ENCODE data around the gene ST6GALNAC1. TPM values are rescaled to one million over a fixed set of nuclear protein-coding genes. Genes with fewer than 3 reads are reported as not detected.
"Not testable (repeated sequence)": the region's sequence is repeated elsewhere in the genome, so short reads cannot be mapped to it uniquely, and the experiment has no call there.

Gene ST6GALNAC1
- polyA plus RNA-seq, 1 donor = 0.70 TPM

- no peak for DNase-seq (ENCODE audit: low read depth)
Measured at GRCh38 chr17:76612977-76613851, 30.3 kb downstream of the ST6GALNAC1 start.

- DNase-seq (ENCODE audit: low read depth) = no peak
Measured at GRCh38 chr17:76612465-76612864, 31.1 kb downstream of the ST6GALNAC1 start.

GRCh38 chr17:76611758-76612157 is 31.8 kb downstream of the ST6GALNAC1 start:
- DNase-seq (ENCODE audit: low read depth) = no peak

- not testable (repeated sequence) for DNase-seq (ENCODE audit: low read depth)
Measured at GRCh38 chr17:76611080-76611749, 32.3 kb downstream of the ST6GALNAC1 start.

GRCh38 chr17:76606685-76607084 is 36.9 kb downstream of the ST6GALNAC1 start:
- DNase-seq (ENCODE audit: low read depth) = not testable (repeated sequence)

GRCh38 chr17:76601065-76601464 is 42.5 kb downstream of the ST6GALNAC1 start:
- DNase-seq (ENCODE audit: low read depth) = no peak

- no peak for DNase-seq (ENCODE audit: low read depth)
Measured at GRCh38 chr17:76599694-76600460, 43.7 kb downstream of the ST6GALNAC1 start.

- no peak for DNase-seq (ENCODE audit: low read depth)
Measured at GRCh38 chr17:76598004-76598439, 45.5 kb downstream of the ST6GALNAC1 start.

- no peak for DNase-seq (ENCODE audit: low read depth)
Measured at GRCh38 chr17:76597156-76598003, 46.2 kb downstream of the ST6GALNAC1 start.

GRCh38 chr17:76594690-76595089 is 48.9 kb downstream of the ST6GALNAC1 start:
- DNase-seq (ENCODE audit: low read depth) = no peak

GRCh38 chr17:76593959-76594358 is 49.6 kb downstream of the ST6GALNAC1 start:
- no peak for DNase-seq (ENCODE audit: low read depth)

- no peak for DNase-seq (ENCODE audit: low read depth)
Measured at GRCh38 chr17:76593384-76593826, 50.2 kb downstream of the ST6GALNAC1 start.

GRCh38 chr17:76588182-76588581 is 55.4 kb downstream of the ST6GALNAC1 start:
- no peak for DNase-seq (ENCODE audit: low read depth)

GRCh38 chr17:76586741-76587487 is 56.6 kb downstream of the ST6GALNAC1 start:
- DNase-seq (ENCODE audit: low read depth) = no peak

- no peak for DNase-seq (ENCODE audit: low read depth)
Measured at GRCh38 chr17:76585649-76586593, 57.6 kb downstream of the ST6GALNAC1 start, which contains the start of gene ST6GALNAC2. ST6GALNAC2 (minus strand) TSS chr17:76585860; CDS start chr17:76585808, 52 bp downstream.

GRCh38 chr17:76585033-76585648 is 58.4 kb downstream of the ST6GALNAC1 start:
- DNase-seq (ENCODE audit: low read depth) = no peak

- DNase-seq (ENCODE audit: low read depth) = no peak
Measured at GRCh38 chr17:76584427-76585032, 59.0 kb downstream of the ST6GALNAC1 start.

- DNase-seq (ENCODE audit: low read depth) = no peak
Measured at GRCh38 chr17:76582660-76583059, 60.9 kb downstream of the ST6GALNAC1 start.

Data from forelimb muscle (tissue), 1 donor.